Ovary (tissue), 9 donors: ENCODE results near the gene PIK3R4. TPM values are rescaled to one million over a fixed set of nuclear protein-coding genes. Genes with fewer than 3 reads are reported as not detected.

Source experiments
- DNase-seq, 5 donors: peaks; one replicate each; pipeline ENCODE4 v3.0.0-alpha.2; 2019 to 2020
- H3K27ac ChIP-seq, 2 donors: fragments of 200-600 bp; one replicate each; pipeline versions ENCODE4 v1.5.1 to v1.8.0; 2019 to 2022
- H3K27me3 ChIP-seq: fragments of 200-600 bp; one replicate; pipeline ENCODE4 v1.8.0; 2022
- H3K36me3 ChIP-seq: fragments of 200-600 bp; sonication (generic); one replicate; pipeline ENCODE4 v1.5.1; 2019
- H3K4me1 ChIP-seq: one replicate; pipeline ENCODE4 v1.8.1; 2013; ENCODE audit warnings: mild to moderate bottlenecking, moderate library complexity; ENCODE audit not compliant: insufficient read depth
- H3K4me3 ChIP-seq: fragments of 200-600 bp; sonication (generic); one replicate; pipeline ENCODE4 v1.5.1; 2017
- H3K9me3 ChIP-seq, 2 donors: fragments of 200-600 bp in 1 of 2; sonication (generic) in 1 of 2; one replicate each; pipeline versions ENCODE4 v1.5.1 to v1.8.1; 2013 to 2019; ENCODE audit warnings: mild to moderate bottlenecking in 1 of 2, moderate library complexity in 1 of 2
- CTCF ChIP-seq, 3 donors: fragments of 450-650 bp in 2 of 3; fragments of 200-600 bp in 1 of 3; IDR thresholded peaks; one replicate each; pipeline versions ENCODE4 v1.5.1 to v1.8.0; 2016 to 2022; ENCODE audit warnings: antibody characterized with exemption in 3 of 3, mild to moderate bottlenecking in 1 of 3
- EP300 ChIP-seq: sonication (generic); formaldehyde crosslinking; IDR thresholded peaks from one replicate; pipeline ENCODE4 v1.6.1; 2017; ENCODE audit warnings: antibody characterized with exemption
- POLR2A ChIP-seq: fragments of 450-650 bp; IDR thresholded peaks from one replicate; pipeline ENCODE4 v1.6.1; 2017; ENCODE audit warnings: antibody characterized with exemption, mild to moderate bottlenecking, moderate library complexity
- WGBS, 3 donors: extraction: QIAGEN DNeasy Blood & Tissue Kit in 1 of 3; methylation state at CpG; one replicate each; pipeline versions ENCODE4 v1.1.5 to v1.1.7; 2013 to 2017; 5-methylcytosine and 5-hydroxymethylcytosine counted together
- intact Hi-C, 4 donors: fragments of 100-400 bp; cut with DNase I; formaldehyde crosslinking; loops; one replicate each; pipeline versions ENCODE4 v1.11.0 to v1.15.1; 2022 to 2023
- polyA plus RNA-seq, 2 donors: library from polyadenylated mRNA; stranded (reverse); fragments of 200-250 nt in 1 of 2; fragments of 350-450 nt in 1 of 2; fragmentation: Illumina TruSeq in 1 of 2; extraction: RNeasy Lipid Tissue Mini Kit (QIAGEN cat#74804) in 1 of 2; gene quantifications; one replicate each; pipeline ENCODE4 v1.2.3, GENCODE V29; 2013 to 2014
- total RNA-seq, 7 donors: library from RNA; depleted of rRNA in 2 of 7; stranded (reverse); fragments of >200 nt in 2 of 7; fragmentation: NEBNext Ultra II Directional in 3 of 7; extraction: Animal tissue kit (Norgen Biotek cat#: 25700) in 3 of 7; gene quantifications; one replicate each; pipeline versions ENCODE4 v1.1.0 to v1.2.4, GENCODE V29; 2016 to 2023
- donor health status: DM: no; HTN: no; CAD: no; lungs with moderate emphysema.
- donor health status: DM: no; HTN: no; CAD: no.
- donor health status: Bipolar disorder and iron deficiency.
- donor health status: DM: yes; HTN: yes; CAD: no.
- donor health status: DM: no; HTN: no; CAD: no.
- donor health status: DM: yes; HTN: yes; CAD: no.

Gene PIK3R4
- total and polyA plus RNA-seq, 9 donors: 22.1 to 43.8 (median 29.7) TPM

- no peak for TF ChIP-seq EP300
- TF ChIP-seq CTCF (IDR thresholded peaks at IDR 0.05): no peak
- no peak for TF ChIP-seq POLR2A
- no peak for DNase-seq
- Histone ChIP-seq H3K4me3 (no peak overlapping the region), H3K9me3 (no peaks in the 10 kb centered on the region), H3K4me1 (no peaks in the 10 kb centered on the region), H3K27ac (no peak overlapping the region), H3K36me3 (no peaks in the 10 kb centered on the region), H3K27me3 (no peaks in the 10 kb centered on the region)
- 54 to 69% (median 54%) methylated on average over 2 of the region's 2 CpGs for WGBS, 3 donors
- intact Hi-C loops: no loop called here
Observed at GRCh38 chr3:130682131-130682530, 64.5 kb downstream of the PIK3R4 start.

- Histone ChIP-seq H3K27ac (no peak overlapping the region), H3K27me3 (no peaks in the 10 kb centered on the region), H3K4me1 (no peaks in the 10 kb centered on the region), H3K9me3 (no peaks in the 10 kb centered on the region), H3K36me3 (no peaks in the 10 kb centered on the region), H3K4me3 (no peak overlapping the region)
- TF ChIP-seq EP300 (no peak), CTCF (IDR thresholded peaks at IDR 0.05) (no peak), POLR2A (no peak)
- WGBS, 3 donors: 84 to 91% (median 87%) methylated on average over 7 of the region's 7 CpGs
- DNase-seq: no peak
- intact Hi-C loops: no loop called here
Observed at GRCh38 chr3:130679218-130679617, 67.4 kb downstream of the PIK3R4 start.

GRCh38 chr3:130677343-130677742, 69.3 kb downstream of the PIK3R4 start:
- WGBS, 3 donors: 67 to 75% (median 70%) methylated on average over 1 of the region's 1 CpG
- no peak for DNase-seq
- H3K4me1 ChIP-seq: no peaks in the 10 kb centered on the region
- H3K27ac ChIP-seq: no peak overlapping the region
- H3K36me3 ChIP-seq: no peaks in the 10 kb centered on the region
- H3K9me3 ChIP-seq: no peaks in the 10 kb centered on the region
- intact Hi-C loops: no loop called here
- TF ChIP-seq CTCF (IDR thresholded peaks at IDR 0.05) (no peak), POLR2A (no peak), EP300 (no peak)
- H3K27me3 ChIP-seq: no peaks in the 10 kb centered on the region
- no peak overlapping the region for H3K4me3 ChIP-seq

- Histone ChIP-seq H3K4me1 (no peaks in the 10 kb centered on the region), H3K9me3 (no peaks in the 10 kb centered on the region), H3K27me3 (no peaks in the 10 kb centered on the region), H3K27ac (no peak overlapping the region), H3K4me3 (no peak overlapping the region), H3K36me3 (no peaks in the 10 kb centered on the region)
- TF ChIP-seq POLR2A: no peak
- no peak for TF ChIP-seq CTCF (IDR thresholded peaks at IDR 0.05)
- TF ChIP-seq EP300: no peak
- intact Hi-C loops: no loop called here
- WGBS, 3 donors: 85 to 92% (median 88%) methylated on average over 2 of the region's 2 CpGs
- DNase-seq: no peak
Observed at GRCh38 chr3:130671545-130672312, 74.9 kb downstream of the PIK3R4 start.
